IPS DF 19.7 (cell line): ENCODE data around the gene DHRS2.
"Not testable (repeated sequence)": the region's sequence is repeated elsewhere in the genome, so short reads cannot be mapped to it uniquely, and the experiment has no call there.

Source experiments
- DNase-seq: peaks from one replicate; pipeline ENCODE4 v3.0.0-alpha.2; 2013; ENCODE audit warnings: low read depth, low spot score

The DHRS2 gene

DNA sequence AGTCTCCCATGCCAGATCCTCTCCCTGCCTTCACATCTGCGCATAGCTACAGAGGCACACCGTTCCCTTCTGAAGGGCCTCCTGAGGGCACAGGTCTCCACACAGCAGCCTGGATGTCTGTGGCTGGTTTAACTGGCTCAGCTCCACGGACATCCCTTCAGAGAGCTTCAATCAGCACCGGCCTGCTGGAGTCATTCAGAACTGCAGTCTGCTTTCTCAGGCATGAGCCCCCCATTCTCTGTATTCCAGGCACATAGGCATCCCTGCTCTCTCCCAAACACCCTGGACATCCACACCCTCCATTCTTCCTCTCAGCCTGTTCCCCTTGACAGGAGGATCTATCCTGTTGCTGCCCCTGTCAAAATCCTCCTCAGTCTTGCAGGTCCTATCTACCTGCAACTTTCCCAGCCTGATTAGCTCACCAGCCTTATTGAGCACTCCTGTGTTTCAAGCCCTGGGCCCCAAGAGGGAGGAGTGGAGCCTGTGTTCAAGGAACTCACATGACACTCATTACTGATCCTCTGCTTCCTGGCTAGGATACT lies 2.9 kb upstream of the DHRS2 start:
- DNase-seq, result no peak

DNA sequence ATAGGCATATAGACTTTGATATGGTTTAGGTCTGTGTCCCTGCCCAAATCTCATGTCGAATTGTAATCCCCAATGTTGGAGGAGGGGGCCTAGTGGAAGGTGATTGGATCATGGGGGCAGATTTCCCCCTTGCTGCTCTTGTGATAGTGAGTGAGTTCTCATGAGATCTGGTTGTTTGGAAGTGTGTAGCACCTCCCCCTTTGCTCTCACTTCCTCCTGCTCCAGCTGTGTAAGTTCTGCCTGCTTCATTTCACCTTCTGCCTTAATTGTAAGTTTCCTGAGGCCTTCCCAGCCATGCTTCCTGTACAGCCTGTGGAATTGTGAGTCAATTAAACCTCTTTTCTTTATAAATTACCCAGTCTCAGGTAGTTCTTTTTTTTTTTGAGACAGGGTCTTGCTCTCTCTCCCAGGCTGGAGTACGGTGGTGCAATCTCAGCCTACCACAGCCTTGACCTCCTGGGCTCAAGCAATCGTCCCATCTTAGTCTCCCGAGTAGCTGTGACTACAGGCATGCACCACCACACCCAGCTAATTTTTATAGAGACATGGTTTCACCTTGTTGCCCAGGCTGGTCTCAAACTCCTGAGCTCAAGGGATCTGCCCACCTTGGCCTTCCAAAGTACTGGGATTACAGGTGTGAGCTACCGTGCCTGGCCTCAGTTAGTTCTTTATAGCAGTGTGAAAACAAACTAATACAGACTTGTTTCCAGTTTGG lies 1.3 kb upstream of the DHRS2 start:
- not testable (repeated sequence) for DNase-seq

- DNase-seq, result not testable (repeated sequence)
Measured at GRCh38 chr14:23637312-23637654, 1.1 kb downstream of the DHRS2 start.

GRCh38 chr14:23637655-23638413 lies 1.7 kb downstream of the DHRS2 start:
- DNase-seq, result not testable (repeated sequence)

DNA sequence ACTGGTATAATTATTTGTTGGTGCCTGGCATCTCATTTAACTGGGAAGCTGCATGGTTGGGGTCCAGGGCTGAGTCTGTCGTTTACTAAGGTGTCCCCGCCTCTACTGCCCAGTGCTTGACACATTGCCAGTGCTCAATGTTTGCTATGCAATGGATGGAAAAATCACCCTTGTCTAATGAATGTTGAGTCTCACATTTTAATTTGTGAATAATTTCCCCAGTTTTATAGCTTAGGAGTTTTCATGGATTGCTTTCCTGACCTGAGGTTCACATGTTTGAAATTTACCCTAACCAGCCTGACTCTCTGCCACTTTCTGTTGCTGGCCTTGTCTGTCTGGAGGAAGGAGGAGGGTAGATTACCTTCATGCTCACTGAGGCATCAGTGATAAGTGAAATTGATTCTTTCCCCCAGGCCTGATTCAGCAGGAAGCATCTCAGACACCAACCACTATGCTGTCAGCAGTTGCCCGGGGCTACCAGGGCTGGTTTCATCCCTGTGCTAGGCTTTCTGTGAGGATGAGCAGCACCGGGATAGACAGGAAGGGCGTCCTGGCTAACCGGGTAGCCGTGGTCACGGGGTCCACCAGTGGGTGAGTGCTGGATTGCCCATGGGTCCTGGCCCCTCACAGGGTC lies 2.4 kb downstream of the DHRS2 start:
- no peak for DNase-seq

- DNase-seq, result no peak
Measured at GRCh38 chr14:23639048-23639890, 3.1 kb downstream of the DHRS2 start.

DNA sequence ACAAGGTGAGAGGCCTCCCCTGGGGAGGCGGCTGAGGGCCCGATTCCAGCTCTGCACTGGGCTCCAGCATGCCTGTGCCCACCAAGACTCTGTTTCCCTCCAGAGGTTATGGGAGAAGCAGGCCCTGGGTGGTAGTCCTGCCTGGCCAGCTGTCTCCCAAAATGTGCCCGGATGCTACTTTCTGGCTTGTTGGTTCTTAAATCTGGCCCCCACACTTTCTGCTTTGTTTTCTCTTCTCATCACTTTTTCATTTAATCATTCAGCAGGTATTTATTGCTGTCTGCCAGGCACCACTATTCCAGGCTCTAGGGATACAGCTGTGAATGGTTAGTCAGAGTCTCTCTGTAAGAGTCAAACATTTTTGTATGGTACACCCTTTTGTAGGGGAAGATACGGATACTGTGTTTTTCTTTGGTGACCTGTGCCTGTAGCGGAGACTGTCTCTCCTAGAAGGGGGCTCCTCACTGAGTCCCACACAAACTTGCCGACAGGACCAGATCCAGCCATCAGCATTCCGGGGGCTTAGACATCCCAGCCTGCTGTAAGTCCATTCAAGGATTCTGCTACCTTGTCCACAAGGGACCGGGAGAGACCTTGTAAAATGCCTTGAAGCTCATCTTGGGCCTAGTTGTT lies 3.8 kb downstream of the DHRS2 start:
- no peak for DNase-seq

DNA sequence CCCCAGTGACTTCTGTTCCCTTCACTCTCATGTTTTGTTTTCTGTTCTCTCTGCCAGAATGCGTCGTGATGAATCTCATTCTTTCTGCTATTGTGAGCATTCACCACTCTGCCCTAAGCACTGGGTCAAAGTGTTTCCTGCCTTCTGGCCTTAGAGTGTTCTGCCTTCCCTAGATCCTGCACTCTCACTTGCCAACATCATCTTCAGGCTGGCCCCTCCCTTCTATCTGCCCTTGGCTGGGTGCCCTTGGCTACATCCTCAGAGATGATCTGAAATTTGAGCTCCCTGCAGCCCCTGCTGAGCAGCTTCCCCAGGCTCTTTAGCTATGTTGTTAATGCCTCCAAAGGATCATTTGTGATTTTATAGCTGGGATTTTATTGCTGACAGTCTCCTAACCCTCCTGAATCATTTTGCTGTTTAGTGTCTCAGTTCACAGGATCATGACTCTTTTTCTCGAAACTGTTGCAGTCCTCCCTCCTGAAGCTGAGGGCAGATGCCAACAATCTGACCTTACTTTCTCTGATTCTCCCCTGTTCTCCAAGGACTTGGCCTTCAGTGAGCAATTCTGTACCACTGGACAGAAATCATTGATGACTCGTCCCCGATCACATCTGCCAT lies 4.5 kb downstream of the DHRS2 start:
- no peak for DNase-seq

DNA sequence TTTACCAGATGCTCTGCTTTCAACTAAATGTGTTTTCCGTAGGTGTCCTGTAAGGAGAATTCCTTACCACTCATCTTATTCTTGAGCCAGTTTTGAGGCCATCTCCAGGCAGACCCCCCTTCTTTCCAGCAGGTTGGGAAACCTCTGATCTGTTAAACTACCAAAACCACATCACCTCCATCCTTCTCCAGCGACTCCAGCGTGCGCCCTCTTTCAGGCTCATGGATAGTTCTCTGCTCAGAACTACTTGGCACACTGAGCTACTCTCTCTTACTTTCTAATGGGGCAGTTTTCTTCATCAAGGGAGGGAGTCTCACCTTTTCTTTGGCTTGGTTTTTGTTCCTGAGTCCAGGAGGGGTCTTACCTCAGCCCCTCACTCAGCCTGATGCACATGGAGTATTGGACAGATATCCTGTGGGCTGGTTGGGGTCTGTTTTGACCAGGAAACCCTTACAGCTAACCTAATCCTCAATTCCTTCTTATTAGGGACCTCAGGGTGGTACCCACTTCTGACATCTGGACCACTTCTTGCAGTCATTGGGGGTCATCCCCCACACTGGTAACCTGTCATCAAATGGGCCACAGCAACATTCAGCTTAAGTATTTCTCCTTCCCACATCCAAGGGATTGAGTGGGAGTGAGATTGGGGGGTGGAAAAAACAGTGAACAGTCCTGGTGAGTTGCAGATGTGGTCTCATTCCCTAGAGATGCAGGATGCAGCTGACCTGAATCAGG lies 5.2 kb downstream of the DHRS2 start:
- no peak for DNase-seq

DNA sequence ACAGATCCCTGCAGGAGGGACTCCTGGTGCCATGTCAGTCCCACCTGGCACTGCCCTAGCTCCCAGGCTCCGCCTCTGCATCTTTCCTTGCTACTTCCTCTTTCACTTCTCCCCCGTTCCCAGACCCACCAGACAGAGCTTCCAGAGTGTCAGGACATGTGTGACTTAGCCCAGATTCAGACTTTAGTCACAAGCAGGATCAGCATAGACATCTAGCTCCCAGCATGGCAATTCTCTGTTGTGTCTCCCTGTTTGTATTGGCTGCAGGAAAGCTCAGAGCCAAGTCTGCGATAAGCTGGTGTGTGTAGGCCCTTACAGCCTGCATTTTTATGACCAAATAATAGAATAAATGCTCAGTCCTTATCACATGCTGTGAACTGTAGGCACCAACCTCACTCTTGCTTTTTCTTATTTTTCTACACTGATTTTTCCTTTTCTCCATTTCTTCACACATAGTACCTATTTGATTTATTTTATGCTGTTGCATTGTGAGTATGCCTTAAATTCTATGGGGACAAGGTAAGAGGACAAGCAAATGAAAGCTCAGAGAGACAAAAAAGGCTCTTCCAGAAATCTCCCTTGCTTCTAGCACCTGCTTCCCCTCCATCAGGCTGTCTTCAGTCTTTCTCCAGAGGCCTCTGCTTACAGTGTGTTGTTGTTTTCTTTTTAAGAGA lies 5.9 kb downstream of the DHRS2 start:
- no peak for DNase-seq

DNA sequence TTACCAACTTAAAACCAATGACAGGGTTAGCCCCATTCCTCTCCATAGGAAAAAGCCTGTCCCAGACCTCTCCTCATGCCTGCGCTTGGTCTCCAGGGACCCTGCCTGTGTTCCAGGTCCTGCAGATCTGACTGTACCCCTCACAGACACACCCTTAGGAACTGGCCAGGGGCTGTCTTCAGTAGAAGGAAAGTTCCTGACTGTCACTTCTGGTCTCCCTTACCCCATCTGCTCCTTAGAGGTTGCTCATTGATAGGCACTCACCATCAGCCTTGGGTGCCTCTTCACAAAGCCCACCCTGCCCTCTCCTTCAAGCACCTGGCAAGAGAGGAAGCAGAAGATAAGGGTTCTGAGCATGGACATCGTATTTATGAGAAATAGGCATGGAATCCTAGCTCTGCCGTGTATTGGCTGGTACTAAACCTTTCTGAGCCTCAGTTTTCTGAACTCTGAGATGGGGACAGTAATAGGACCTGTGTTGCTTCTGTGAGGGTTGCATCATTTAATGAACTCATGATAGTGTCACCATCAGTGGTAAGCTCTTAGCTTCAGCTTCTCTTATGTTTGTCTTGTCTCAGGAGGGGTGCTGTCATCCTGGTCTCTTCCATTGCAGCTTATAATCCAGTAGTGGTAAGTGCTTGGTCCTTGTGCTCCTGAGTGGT lies 7.5 kb downstream of the DHRS2 start:
- DNase-seq, result no peak

DNA sequence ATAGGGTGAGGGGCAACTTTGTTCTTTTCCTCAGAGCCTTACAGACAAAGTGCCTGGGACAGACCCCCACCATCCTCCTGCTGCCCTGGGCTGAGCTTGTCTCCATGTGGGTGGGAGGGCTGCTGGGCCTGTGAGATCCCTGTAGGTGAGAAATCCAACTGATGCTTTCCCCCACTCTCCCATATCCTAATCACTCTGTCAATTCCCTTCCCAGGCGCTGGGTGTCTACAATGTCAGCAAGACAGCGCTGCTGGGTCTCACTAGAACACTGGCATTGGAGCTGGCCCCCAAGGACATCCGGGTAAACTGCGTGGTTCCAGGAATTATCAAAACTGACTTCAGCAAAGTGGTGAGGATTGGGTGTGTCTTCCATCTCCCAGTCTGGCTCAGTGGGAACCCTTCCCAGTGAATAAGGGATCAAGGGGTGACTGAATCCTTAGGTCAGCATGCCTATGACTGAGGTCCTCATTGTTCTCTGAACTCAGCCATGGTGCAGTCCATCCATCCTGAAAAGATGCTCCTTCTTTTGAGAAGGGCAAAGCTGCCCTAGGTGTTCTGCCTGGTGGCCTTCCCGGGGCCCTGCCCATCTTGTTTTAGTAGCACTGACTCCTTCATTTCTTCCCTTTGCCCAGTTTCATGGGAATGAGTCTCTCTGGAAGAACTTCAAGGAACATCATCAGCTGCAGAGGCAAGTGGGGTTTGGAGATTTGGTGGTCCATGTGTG lies 8.2 kb downstream of the DHRS2 start:
- DNase-seq, result no peak

GRCh38 chr14:23644919-23645336 lies 8.8 kb downstream of the DHRS2 start:
- no peak for DNase-seq

DNA sequence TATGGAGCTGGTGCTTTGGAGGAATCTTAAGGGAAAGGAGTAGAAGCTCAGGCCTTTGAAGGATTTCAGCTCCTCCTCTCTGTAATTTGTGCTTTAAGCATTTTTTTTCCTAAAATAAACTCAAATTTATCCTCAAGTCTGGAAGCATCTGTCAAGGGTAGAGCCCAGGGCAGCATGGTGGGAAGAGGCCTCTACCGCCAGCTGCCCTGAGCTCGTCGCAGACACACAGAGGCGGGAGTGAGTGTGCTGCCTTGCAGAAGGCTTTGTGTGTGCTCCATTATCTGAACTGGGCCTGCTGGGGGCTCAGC lies 9.3 kb downstream of the DHRS2 start:
- DNase-seq, result no peak

DNA sequence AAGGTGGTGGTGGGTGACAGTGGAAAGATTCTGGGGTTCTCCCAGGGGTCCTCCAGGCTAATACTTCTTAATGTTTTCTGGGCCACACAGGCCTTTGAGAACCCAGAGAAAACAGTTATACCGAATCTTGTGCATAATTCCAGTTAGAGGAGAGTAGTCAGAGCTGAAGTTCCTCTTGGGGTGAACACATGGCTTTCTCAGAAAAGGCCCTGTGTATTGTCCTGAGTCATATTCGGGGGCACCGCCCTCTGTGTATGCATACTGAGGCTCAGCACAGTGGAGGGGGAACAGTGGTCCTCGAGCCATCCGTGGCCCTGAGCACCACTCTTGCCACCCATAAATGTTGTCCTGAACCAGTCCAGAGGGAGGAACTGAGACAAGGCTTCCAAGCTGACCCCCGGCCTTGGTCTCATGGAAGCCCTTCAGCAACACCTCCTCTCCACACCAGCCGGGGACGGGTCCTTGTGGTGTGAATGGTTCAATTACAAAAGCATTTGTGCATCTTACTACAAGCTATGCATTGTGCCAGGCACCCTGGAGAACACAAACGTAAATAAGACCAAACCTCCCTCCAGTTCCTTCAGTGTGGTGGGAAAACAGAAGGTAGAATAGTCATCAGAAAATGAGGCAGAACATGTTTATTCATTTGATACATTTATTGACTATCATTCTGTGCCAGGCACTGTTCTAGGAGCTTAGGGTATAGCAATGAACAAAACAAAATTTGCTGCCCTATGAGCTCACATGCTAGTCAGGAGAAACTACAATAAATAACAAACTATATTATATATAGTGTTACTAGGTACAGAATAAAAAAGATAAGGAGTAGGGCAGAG lies 9.9 kb downstream of the DHRS2 start:
- no peak for DNase-seq

GRCh38 chr14:23646648-23647549 lies 10.7 kb downstream of the DHRS2 start:
- DNase-seq, result no peak
